Neural progenitor cell (in vitro differentiated cells): Measurements from ENCODE around the gene IFRD1.

Source experiments
- CTCF ChIP-seq: fragments of 200-600 bp; sonication (generic); IDR thresholded peaks from 2 replicates; pipeline ENCODE4 v1.5.1; 2017; ENCODE audit warnings: antibody characterized with exemption, mild to moderate bottlenecking
- EZH2 ChIP-seq: fragments of 200-600 bp; sonication (generic); IDR thresholded peaks from 2 replicates; pipeline ENCODE4 v1.6.1; 2017; ENCODE audit warnings: antibody characterized with exemption, mild to moderate bottlenecking, moderate library complexity

- TF ChIP-seq CTCF: no peak
- no peak for TF ChIP-seq EZH2
Observed at GRCh38 chr7:112476390-112477052, 26.3 kb downstream of the IFRD1 start.
